GM12878 (cell line): Measurements from ENCODE around the gene ABL2. TPM values are rescaled to one million over a fixed set of nuclear protein-coding genes. Genes with fewer than 3 reads are reported as not detected.
A peak's percentile ranks its signal among the peaks of the same experiment; 100 is the strongest.

Experiments used
- ATAC-seq: fragments of 200-7000 bp; cut with Tn5 transposase; 3 replicates; pipeline ENCODE4 v1.9.1; 2020; ENCODE audit warnings: mild to moderate bottlenecking, moderate library complexity
- BruUV-seq: library from RNA; stranded (reverse); fragments of 400-500 nt; replicated peaks from 2 replicates; lab custom pipeline; 2021; lab: Mats Ljungman, UMichigan
- CTCF ChIA-PET: fragments of 300-600 bp; sonication (Branson Sonifier 250); formaldehyde crosslinking; extraction: SDS; loops from one replicate; lab custom pipeline; 2021; ENCODE audit warnings: inconsistent platforms; lab: Yijun Ruan, JAX
- POLR2A ChIA-PET: fragments of 350-600 bp; formaldehyde crosslinking; extraction: SDS; loops from one replicate; lab custom pipeline; 2021; ENCODE audit warnings: inconsistent platforms; lab: Charles Lee
- RAD21 ChIA-PET: fragments of 300-600 bp; sonication (Branson Sonifier 250); formaldehyde crosslinking; loops from one replicate; lab custom pipeline; 2023; ENCODE audit warnings: antibody characterized with exemption; ENCODE audit not compliant: unreplicated experiment; lab: Charles Lee
- SMC1A ChIA-PET: fragments of 300-600 bp; sonication (Branson Sonifier 250); formaldehyde crosslinking; loops from one replicate; lab custom pipeline; 2023; ENCODE audit not compliant: unreplicated experiment, uncharacterized antibody; lab: Charles Lee
- DNase-seq: peaks from one replicate; pipeline ENCODE4 v3.0.0-alpha.2; 2011; ENCODE audit warnings: low read depth, low spot score
- FAIRE-seq: peaks from 3 replicates; lab custom pipeline; 2011; peaks lifted over from hg19 to GRCh38; lab: Jason Lieb, UNC
- H2AFZ ChIP-seq: 2 replicates; pipeline ENCODE4 v1.6.0; 2011; ENCODE audit warnings: low read depth, low read length, control low read depth; ENCODE audit not compliant: control insufficient read depth
- H3K27ac ChIP-seq: 2 replicates; pipeline ENCODE4 v1.5.1; 2011; ENCODE audit warnings: control low read depth; ENCODE audit not compliant: control insufficient read depth, insufficient read depth
- H3K27me3 ChIP-seq, 2 experiments: replicated peaks in 1 of 2; 2 replicates each; pipeline versions ENCODE4 v1.6.0 to v1.6.1; 2011; ENCODE audit warnings: low read length in 1 of 2; ENCODE audit not compliant: control insufficient read depth in 2 of 2, insufficient read depth in 2 of 2
- H3K36me3 ChIP-seq, 2 experiments: 2 replicates each; pipeline ENCODE4 v1.5.1; 2011; ENCODE audit warnings: low read length in 1 of 2; ENCODE audit not compliant: control insufficient read depth in 2 of 2, insufficient read depth in 2 of 2
- H3K4me1 ChIP-seq: 2 replicates; pipeline ENCODE4 v1.6.1; 2011; ENCODE audit warnings: mild to moderate bottlenecking, low read length, moderate library complexity, mixed read lengths; ENCODE audit not compliant: control insufficient read depth, insufficient read depth
- H3K4me2 ChIP-seq: 2 replicates; pipeline ENCODE4 v1.6.0; 2011; ENCODE audit warnings: control low read depth; ENCODE audit not compliant: control insufficient read depth, insufficient read depth
- H3K4me3 ChIP-seq: fragments of 200-600 bp; sonication (generic); 2 replicates; pipeline ENCODE4 v1.5.1; 2016
- H3K79me2 ChIP-seq: 2 replicates; pipeline ENCODE4 v1.6.0; 2011; ENCODE audit warnings: low read length; ENCODE audit not compliant: control insufficient read depth, insufficient read depth
- H3K9ac ChIP-seq: 2 replicates; pipeline ENCODE4 v1.8.0; 2011; ENCODE audit warnings: low read length, control low read depth, mixed read lengths; ENCODE audit not compliant: control insufficient read depth, insufficient read depth
- H3K9me3 ChIP-seq: replicated peaks from 3 replicates; pipeline ENCODE4 v1.5.1; 2011; ENCODE audit warnings: mild to moderate bottlenecking, low read length; ENCODE audit not compliant: control insufficient read depth, insufficient read depth
- H4K20me1 ChIP-seq: 2 replicates; pipeline ENCODE4 v1.6.0; 2011; ENCODE audit not compliant: control insufficient read depth, insufficient read depth
- DPF2 ChIP-seq: fragments of 450-650 bp; IDR thresholded peaks from 2 replicates; pipeline ENCODE4 v1.6.1; 2017; ENCODE audit warnings: mild to moderate bottlenecking
- NFYB ChIP-seq: IDR thresholded peaks from 2 replicates; pipeline ENCODE4 v1.6.1; 2011; ENCODE audit warnings: low read depth, mild to moderate bottlenecking, low read length, improper control_type of control experiment, moderate library complexity; ENCODE audit not compliant: insufficient read depth
- PML ChIP-seq: IDR thresholded peaks from 2 replicates; pipeline ENCODE4 v1.6.1; 2012; ENCODE audit warnings: low read length, inconsistent platforms
- RBBP5 ChIP-seq: fragments of 200-600 bp; sonication (generic); conservative IDR thresholded peaks from 2 replicates; pipeline ENCODE4 v1.6.1; 2016
- SREBF1 ChIP-seq: IDR thresholded peaks from 2 replicates; pipeline ENCODE4 v1.6.1; 2012; ENCODE audit warnings: mild to moderate bottlenecking, low read length
- WGBS: methylation state at CpG from one replicate; pipeline ENCODE4 v1.1.6; 2016; ENCODE audit warnings: low lambda C conversion rate; ENCODE audit not compliant: insufficient replicate concordance, insufficient coverage; ENCODE audit errors: missing lambda C conversion rate; 5-methylcytosine and 5-hydroxymethylcytosine counted together
- in situ Hi-C: fragments of 300-500 bp; cut with MboI; formaldehyde crosslinking; loops from 9 replicates; pipeline ENCODE4 v1.14.3; 2018; ENCODE audit warnings: mixed read lengths
- intact Hi-C: fragments of 100-400 bp; cut with micrococcal nuclease; formaldehyde crosslinking; loops from one replicate; pipeline ENCODE4 v1.14.2; 2022; ENCODE audit not compliant: unreplicated experiment
- polyA plus RNA-seq, 11 experiments: library from polyadenylated mRNA; depleted of rRNA in 4 of 11; unstranded in 6 of 11; stranded (reverse) in 5 of 11; fragments of >200 nt; fragmentation: Nextera tagmentation in 4 of 11; fragmentation: Illumina TruSeq in 1 of 11; extraction: Ambion mirVana in 4 of 11; extraction: Trizol in 1 of 11; gene quantifications; 1 replicate in 1 of 11; 2 replicates in 10 of 11; pipeline versions ENCODE4 v1.2.1 to v1.2.3, GENCODE V29; 2011 to 2016; ENCODE audit warnings: inconsistent platforms in 2 of 11, missing spikeins in 2 of 11, low read depth in 1 of 11
- total RNA-seq, 4 experiments: library from RNA; depleted of rRNA in 3 of 4; stranded (reverse); fragments of >200 nt in 3 of 4; fragmentation: Illumina TruSeq in 1 of 4; extraction: Trizol in 1 of 4; gene quantifications; 2 replicates each; pipeline versions ENCODE4 v1.2.1 to v1.2.3, GENCODE V29; 2013 to 2021
- TF ChIP-seq, protein P1 (sequence below): IDR thresholded peaks from 2 replicates; pipeline ENCODE4 v1.6.1; 2011; ENCODE audit warnings: low read depth, low read length, improper control_type of control experiment, borderline replicate concordance
- TF ChIP-seq, protein P2 (sequence below): fragments of 450-650 bp; IDR thresholded peaks from 2 replicates; pipeline ENCODE4 v1.6.1; 2017; ENCODE audit warnings: low read depth, mild to moderate bottlenecking, moderate library complexity
- TF ChIP-seq, protein P3 (sequence below): IDR thresholded peaks from 2 replicates; pipeline ENCODE4 v1.6.1; 2012; ENCODE audit warnings: low read length, inconsistent platforms

The ABL2 gene
- total and polyA plus RNA-seq, 10 of the 15 experiments (the other 5 are each of a cell fraction or from before 2014, with no cell fraction given), result 0.57 to 9.4 (median 3.6) TPM

GRCh38 chr1:179205284-179205683 is 24.2 kb downstream of the ABL2 start:
- peak; percentile 53; the same call in 2 of the 3 replicates for ATAC-seq
- ChIA-PET POLR2A (no interaction called here), RAD21 (no interaction called here), SMC1A (no interaction called here), CTCF (no interaction called here)
- Histone ChIP-seq H3K79me2 (no peaks in the 10 kb centered on the region), H2AFZ (no peak overlapping the region), H3K4me1 (no peaks in the 10 kb centered on the region), H3K27me3 (no peaks in the 10 kb centered on the region), H3K9ac (no peak overlapping the region), H3K27ac (no peak overlapping the region), H3K4me3 (no peak overlapping the region), H3K9me3 (no peaks in the 10 kb centered on the region), H4K20me1 (no peaks in the 10 kb centered on the region), H3K4me2 (no peak overlapping the region), H3K36me3 (no peaks in the 10 kb centered on the region)
- BruUV-seq, result no TSS peak
- in situ Hi-C loops (no loop called here), intact Hi-C loops (no loop called here)
- TF ChIP-seq, protein P1, sequence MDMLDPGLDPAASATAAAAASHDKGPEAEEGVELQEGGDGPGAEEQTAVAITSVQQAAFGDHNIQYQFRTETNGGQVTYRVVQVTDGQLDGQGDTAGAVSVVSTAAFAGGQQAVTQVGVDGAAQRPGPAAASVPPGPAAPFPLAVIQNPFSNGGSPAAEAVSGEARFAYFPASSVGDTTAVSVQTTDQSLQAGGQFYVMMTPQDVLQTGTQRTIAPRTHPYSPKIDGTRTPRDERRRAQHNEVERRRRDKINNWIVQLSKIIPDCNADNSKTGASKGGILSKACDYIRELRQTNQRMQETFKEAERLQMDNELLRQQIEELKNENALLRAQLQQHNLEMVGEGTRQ, result no peak
- TF ChIP-seq NFYB, result 0 out of 2 replicates have a peak, but pooled peaks have one; percentile 14
- WGBS, result 99% methylated on average over 4 of the region's 4 CpGs
- no peak for DNase-seq
- no peak for FAIRE-seq

GRCh38 chr1:179202161-179202560 is 27.3 kb downstream of the ABL2 start:
- BruUV-seq, result no TSS peak
- Histone ChIP-seq H3K4me2 (no peak overlapping the region), H4K20me1 (no peaks in the 10 kb centered on the region), H3K36me3 (no peaks in the 10 kb centered on the region), H3K9ac (no peak overlapping the region), H3K4me1 (no peaks in the 10 kb centered on the region), H3K4me3 (no peak overlapping the region), H3K79me2 (no peaks in the 10 kb centered on the region), H3K9me3 (no peaks in the 10 kb centered on the region), H3K27ac (no peak overlapping the region), H2AFZ (no peak overlapping the region), H3K27me3 (no peaks in the 10 kb centered on the region)
- DNase-seq (no peak), ATAC-seq (no peak), FAIRE-seq (no peak)
- SMC1A ChIA-PET, result interaction anchor here (1.1 to 2.1 kb wide), 2 partner anchors 14 to 17 kb away, joined by 3 to 8 read pairs; no protein-coding TSS in a partner anchor
- RAD21 ChIA-PET, result no interaction called here
- TF ChIP-seq DPF2 (no peak), RBBP5 (no peak), SREBF1 (no peak), PML (no peak)
- TF ChIP-seq, protein P2, sequence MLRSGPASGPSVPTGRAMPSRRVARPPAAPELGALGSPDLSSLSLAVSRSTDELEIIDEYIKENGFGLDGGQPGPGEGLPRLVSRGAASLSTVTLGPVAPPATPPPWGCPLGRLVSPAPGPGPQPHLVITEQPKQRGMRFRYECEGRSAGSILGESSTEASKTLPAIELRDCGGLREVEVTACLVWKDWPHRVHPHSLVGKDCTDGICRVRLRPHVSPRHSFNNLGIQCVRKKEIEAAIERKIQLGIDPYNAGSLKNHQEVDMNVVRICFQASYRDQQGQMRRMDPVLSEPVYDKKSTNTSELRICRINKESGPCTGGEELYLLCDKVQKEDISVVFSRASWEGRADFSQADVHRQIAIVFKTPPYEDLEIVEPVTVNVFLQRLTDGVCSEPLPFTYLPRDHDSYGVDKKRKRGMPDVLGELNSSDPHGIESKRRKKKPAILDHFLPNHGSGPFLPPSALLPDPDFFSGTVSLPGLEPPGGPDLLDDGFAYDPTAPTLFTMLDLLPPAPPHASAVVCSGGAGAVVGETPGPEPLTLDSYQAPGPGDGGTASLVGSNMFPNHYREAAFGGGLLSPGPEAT, result no peak
- TF ChIP-seq, protein P3, sequence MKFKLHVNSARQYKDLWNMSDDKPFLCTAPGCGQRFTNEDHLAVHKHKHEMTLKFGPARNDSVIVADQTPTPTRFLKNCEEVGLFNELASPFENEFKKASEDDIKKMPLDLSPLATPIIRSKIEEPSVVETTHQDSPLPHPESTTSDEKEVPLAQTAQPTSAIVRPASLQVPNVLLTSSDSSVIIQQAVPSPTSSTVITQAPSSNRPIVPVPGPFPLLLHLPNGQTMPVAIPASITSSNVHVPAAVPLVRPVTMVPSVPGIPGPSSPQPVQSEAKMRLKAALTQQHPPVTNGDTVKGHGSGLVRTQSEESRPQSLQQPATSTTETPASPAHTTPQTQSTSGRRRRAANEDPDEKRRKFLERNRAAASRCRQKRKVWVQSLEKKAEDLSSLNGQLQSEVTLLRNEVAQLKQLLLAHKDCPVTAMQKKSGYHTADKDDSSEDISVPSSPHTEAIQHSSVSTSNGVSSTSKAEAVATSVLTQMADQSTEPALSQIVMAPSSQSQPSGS, result no peak
- intact Hi-C loops, result no loop called here
- WGBS, result 97% methylated on average over 1 of the region's 1 CpG
- POLR2A ChIA-PET, result no interaction called here
- in situ Hi-C loops, result no loop called here
- CTCF ChIA-PET, result interaction anchor here (1.1 kb wide), 1 partner anchor 199 kb away, joined by 3 read pairs; no protein-coding TSS in a partner anchor
